K562 (cell line): Measurements from ENCODE around the gene PCARE. TPM values are rescaled to one million over a fixed set of nuclear protein-coding genes. Genes with fewer than 3 reads are reported as not detected.
A peak's percentile ranks its signal among the peaks of the same experiment; 100 is the strongest.

Experiments
- ATAC-seq: fragments of 200-7000 bp; cut with Tn5 transposase; 3 replicates; pipeline ENCODE4 v1.9.1; 2020; ENCODE audit warnings: moderate library complexity
- BruUV-seq: library from RNA; stranded (reverse); fragments of 400-500 nt; replicated peaks from 2 replicates; lab custom pipeline; 2021; lab: Mats Ljungman, UMichigan
- CTCF ChIA-PET: fragments of 300-600 bp; formaldehyde crosslinking; extraction: SDS; loops from one replicate; lab custom pipeline; 2021; ENCODE audit warnings: low intra/inter-chr PET ratio; lab: Yijun Ruan, JAX
- POLR2A ChIA-PET: fragments of 300-600, 350-650 bp; sonication (Branson Sonifier 250); formaldehyde crosslinking; extraction: SDS; loops from one replicate; lab custom pipeline; 2021; ENCODE audit warnings: antibody characterized with exemption, inconsistent platforms; lab: Yijun Ruan, JAX
- DNase-seq, 4 experiments: peaks; one replicate each; pipeline versions ENCODE4 v3.0.0 to v3.0.0-alpha.2; 2011 to 2018; ENCODE audit warnings: low spot score in 3 of 4, mixed read lengths in 3 of 4; ENCODE audit errors: extremely low read depth in 1 of 4
- FAIRE-seq: peaks from 2 replicates; lab custom pipeline; 2011; peaks lifted over from hg19 to GRCh38; lab: Jason Lieb, UNC
- H2AFZ ChIP-seq: 2 replicates; pipeline ENCODE4 v1.6.0; 2011; ENCODE audit warnings: low read depth, low read length, control low read depth, inconsistent platforms
- H3K27ac ChIP-seq: fragments of 200-600 bp; 3 replicates; pipeline ENCODE4 v1.8.0; 2011; ENCODE audit warnings: low read depth, mild to moderate bottlenecking, control low read depth, inconsistent platforms, low read length, moderate library complexity, mixed read lengths; ENCODE audit errors: extremely low read depth
- H3K27me3 ChIP-seq, 2 experiments: fragments of 300-600 bp in 1 of 2; 2 replicates in 1 of 2; 3 replicates in 1 of 2; pipeline versions ENCODE4 v1.6.0 to v1.8.0; 2011; ENCODE audit warnings: inconsistent platforms in 2 of 2, low read length in 2 of 2, mild to moderate bottlenecking in 1 of 2, mixed read lengths in 1 of 2, moderate library complexity in 1 of 2; ENCODE audit not compliant: control insufficient read depth in 2 of 2, insufficient read depth in 2 of 2
- H3K36me3 ChIP-seq: fragments of 300-600 bp; 3 replicates; pipeline ENCODE4 v1.8.0; 2011; ENCODE audit warnings: mild to moderate bottlenecking, low read length, inconsistent platforms; ENCODE audit not compliant: control insufficient read depth, insufficient read depth
- H3K4me1 ChIP-seq, 2 experiments: fragments of 200-600 bp in 1 of 2; replicated peaks in 1 of 2; 2 replicates in 1 of 2; 3 replicates in 1 of 2; pipeline versions ENCODE4 v1.5.1 to v1.8.0; 2011; ENCODE audit warnings: inconsistent platforms in 2 of 2, low read length in 2 of 2, mild to moderate bottlenecking in 1 of 2, mixed read lengths in 1 of 2, moderate library complexity in 1 of 2; ENCODE audit not compliant: control insufficient read depth in 2 of 2, insufficient read depth in 2 of 2
- H3K4me2 ChIP-seq: 2 replicates; pipeline ENCODE4 v1.6.1; 2011; ENCODE audit warnings: low read length, control low read depth, inconsistent platforms, mixed read lengths; ENCODE audit not compliant: insufficient read depth
- H3K4me3 ChIP-seq: fragments of 200-600 bp; sonication (generic), shearing (Covaris generic); 2 replicates; pipeline ENCODE4 v1.5.1; 2016; ENCODE audit warnings: control low read depth, inconsistent platforms
- H3K79me2 ChIP-seq: fragments of 200-600 bp; 3 replicates; pipeline ENCODE4 v1.8.0; 2011; ENCODE audit warnings: low read length, inconsistent platforms; ENCODE audit not compliant: control insufficient read depth, insufficient read depth
- H3K9ac ChIP-seq, 2 experiments: 2 replicates each; pipeline versions ENCODE4 v1.6.0 to v1.6.1; 2011; ENCODE audit warnings: low read depth in 2 of 2, low read length in 2 of 2, control low read depth in 1 of 2, inconsistent platforms in 1 of 2, mild to moderate bottlenecking in 1 of 2, mixed read lengths in 1 of 2; ENCODE audit not compliant: insufficient read depth in 1 of 2
- H3K9me1 ChIP-seq: one replicate; pipeline ENCODE4 v1.6.0; 2011; ENCODE audit warnings: inconsistent platforms, mild to moderate bottlenecking, low read length, moderate library complexity; ENCODE audit not compliant: control insufficient read depth, insufficient read depth
- H3K9me3 ChIP-seq: replicated peaks from 2 replicates; pipeline ENCODE4 v1.5.1; 2011; ENCODE audit warnings: low read depth, low read length, inconsistent platforms; ENCODE audit not compliant: control insufficient read depth, insufficient read depth
- H4K20me1 ChIP-seq: replicated peaks from 2 replicates; pipeline ENCODE4 v1.6.1; 2011; ENCODE audit warnings: low read length, inconsistent platforms, mixed read lengths; ENCODE audit not compliant: control insufficient read depth, insufficient read depth
- FOXK1 ChIP-seq: sonication (generic); formaldehyde crosslinking; IDR thresholded peaks from 2 replicates; pipeline ENCODE4 v1.8.0; 2022; ENCODE audit warnings: missing genetic modification reagents, mild to moderate bottlenecking, borderline replicate concordance
- HMG20B ChIP-seq: fragments of 250-450 bp; sonication (Bioruptor Pico); IDR thresholded peaks from 2 replicates; pipeline ENCODE4 v1.5.0; 2021; ENCODE audit warnings: mild to moderate bottlenecking
- NBN ChIP-seq: fragments of 450-650 bp; IDR thresholded peaks from 2 replicates; pipeline ENCODE4 v1.6.1; 2016; ENCODE audit warnings: low read depth, mild to moderate bottlenecking
- RAD51 ChIP-seq: fragments of 450-650 bp; IDR thresholded peaks from 2 replicates; pipeline ENCODE4 v1.7.1; 2016; ENCODE audit warnings: low read depth, mild to moderate bottlenecking, borderline replicate concordance
- RBM17 ChIP-seq: fragments of 200-400 bp; formaldehyde crosslinking; IDR thresholded peaks from 2 replicates; pipeline ENCODE4 v1.6.1; 2017; ENCODE audit warnings: low read depth, mild to moderate bottlenecking, low read length, borderline replicate concordance
- TCF3 ChIP-seq: sonication (generic); formaldehyde crosslinking; IDR thresholded peaks from 2 replicates; pipeline ENCODE4 v1.4.0; 2020; ENCODE audit warnings: mild to moderate bottlenecking, missing genetic modification reagents
- TFE3 ChIP-seq: fragments of 450-650 bp; formaldehyde crosslinking; IDR thresholded peaks from 2 replicates; pipeline ENCODE4 v1.4.0; 2020; ENCODE audit warnings: mild to moderate bottlenecking, mixed read lengths
- TGIF2 ChIP-seq: sonication (generic); formaldehyde crosslinking; IDR thresholded peaks from 2 replicates; pipeline ENCODE4 v1.8.1; 2022; ENCODE audit warnings: mild to moderate bottlenecking, missing genetic modification reagents, moderate library complexity
- USF2 ChIP-seq: sonication (generic); formaldehyde crosslinking; IDR thresholded peaks from 2 replicates; pipeline ENCODE4 v1.5.0; 2020; ENCODE audit warnings: missing genetic modification reagents
- YY1 ChIP-seq, 3 experiments: IDR thresholded peaks; 2 replicates each; pipeline ENCODE4 v1.6.1; 2011; ENCODE audit warnings: low read length in 2 of 3, mild to moderate bottlenecking in 2 of 3, moderate library complexity in 2 of 3, borderline replicate concordance in 1 of 3, control low read depth in 1 of 3, low read depth in 1 of 3; ENCODE audit not compliant: insufficient read depth in 3 of 3, insufficient replicate concordance in 2 of 3, control insufficient read depth in 1 of 3, insufficient read length in 1 of 3; ENCODE audit errors: extremely low read depth in 1 of 3
- ZNF398 ChIP-seq: fragments of 250-450 bp; sonication (Bioruptor Pico); IDR thresholded peaks from 2 replicates; pipeline ENCODE4 v1.8.0; 2021; ENCODE audit warnings: moderate library complexity, mild to moderate bottlenecking, inconsistent platforms
- WGBS: fragments of 100-300 bp; shearing (Covaris generic); methylation state at CpG from one replicate; pipeline ENCODE4 v1.1.6; 2016; ENCODE audit warnings: low coverage, mixed read lengths; ENCODE audit not compliant: insufficient coverage; ENCODE audit errors: missing lambda C conversion rate; 5-methylcytosine and 5-hydroxymethylcytosine counted together
- in situ Hi-C: fragments of 300-500 bp; cut with MboI; formaldehyde crosslinking; loops from 4 replicates; pipeline ENCODE4 v1.15.0; 2018; ENCODE audit warnings: inconsistent platforms, mixed read lengths
- intact Hi-C: fragments of 100-400 bp; cut with micrococcal nuclease; formaldehyde crosslinking; loops from 2 replicates; pipeline ENCODE4 v1.14.2; 2022
- polyA plus RNA-seq, 8 experiments: library from polyadenylated mRNA; depleted of rRNA in 4 of 8; stranded (reverse) in 5 of 8; unstranded in 3 of 8; fragments of >200 nt; fragmentation: Nextera tagmentation in 2 of 8; fragmentation: Illumina TruSeq in 1 of 8; extraction: Ambion mirVana in 2 of 8; extraction: Trizol in 1 of 8; gene quantifications; 2 replicates each; pipeline versions ENCODE4 v1.2.1 to v1.2.3, GENCODE V29; 2011 to 2014; ENCODE audit warnings: inconsistent platforms in 1 of 8, missing spikeins in 1 of 8
- total RNA-seq, 7 experiments: library from RNA; depleted of rRNA in 6 of 7; stranded (reverse); fragments of >200 nt in 6 of 7; fragmentation: Illumina TruSeq in 2 of 7; extraction: Trizol in 2 of 7; gene quantifications; 2 replicates each; pipeline versions ENCODE4 v1.2.1 to v1.2.3, GENCODE V29; 2011 to 2021; ENCODE audit warnings: low replicate concordance in 1 of 7

The PCARE gene
- total and polyA plus RNA-seq, 9 of the 15 experiments (the other 6 are each of a cell fraction or from before 2014, with no cell fraction given): not detected

DNA sequence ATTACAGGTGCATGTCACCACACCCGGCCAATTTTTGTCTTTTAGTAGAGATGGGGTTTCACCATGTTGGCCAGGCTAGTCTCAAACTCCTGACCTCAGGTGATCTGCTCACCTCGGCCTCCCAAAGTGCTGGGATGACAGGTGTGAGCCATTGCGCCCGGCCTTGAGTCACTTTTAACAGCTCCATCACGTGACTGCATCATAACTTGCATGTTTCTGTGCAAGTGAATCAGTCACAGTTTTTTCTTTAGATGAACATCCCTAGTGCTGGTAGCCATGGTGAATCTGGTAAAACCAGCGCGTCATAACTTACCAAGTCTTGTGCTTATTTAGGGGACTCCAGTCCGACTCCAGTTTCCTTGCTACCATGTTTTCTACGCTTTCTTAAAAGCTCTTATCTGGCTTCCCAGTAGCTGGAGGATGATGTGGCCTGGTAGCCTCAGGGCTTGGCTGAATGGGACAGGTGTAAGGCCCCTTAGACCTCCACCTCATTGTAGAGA, 33.1 kb downstream of the PCARE start:
- FAIRE-seq (no peak), ATAC-seq (no peak), DNase-seq (no peak)
- no peak overlapping the region for H3K4me3 ChIP-seq
- H3K9ac ChIP-seq: no peak overlapping the region
- H3K79me2 ChIP-seq: no peaks in the 10 kb centered on the region
- no TSS peak for BruUV-seq
- H4K20me1 ChIP-seq: no peaks in the 10 kb centered on the region
- no peak overlapping the region for H3K27ac ChIP-seq
- no peaks in the 10 kb centered on the region for H3K36me3 ChIP-seq
- TF ChIP-seq TFE3 (CRISPR knock-in tag) (peak; percentile 76), HMG20B (CRISPR knock-in tag) (no peak), FOXK1 (CRISPR knock-in tag) (no peak), TCF3 (CRISPR knock-in tag) (no peak), RBM17 (no peak), RAD51 (peak; percentile 37; the same call in 1 of the 2 replicates), TGIF2 (CRISPR knock-in tag) (no peak), ZNF398 (CRISPR knock-in tag) (no peak), USF2 (CRISPR knock-in tag) (peak; percentile 31; the same call in 1 of the 2 replicates), NBN (no peak), YY1 (IDR thresholded peaks at IDR 0.05; ENCODE audit: borderline replicate concordance in 1 of 3, control insufficient read depth in 1 of 3, extremely low read depth in 1 of 3, insufficient read depth in 3 of 3, insufficient read length in 1 of 3, insufficient replicate concordance in 2 of 3, low read depth in 1 of 3, low read length in 2 of 3) (no peak)
- POLR2A ChIA-PET: no interaction called here
- H3K4me2 ChIP-seq: no peak overlapping the region
- intact Hi-C loops: no loop called here
- no peaks in the 10 kb centered on the region; a peak in 1 of 5 replicates for H3K4me1 ChIP-seq
- H3K27me3 ChIP-seq: peaks cover 15 to 30% of the 10 kb centered on the region in 2 experiments; a peak in 4 of 5 replicates
- WGBS: 2% methylated on average over 9 of the region's 9 CpGs
- H2AFZ ChIP-seq: no peak overlapping the region
- no peaks in the 10 kb centered on the region for H3K9me3 ChIP-seq
- in situ Hi-C loops: no loop called here
- CTCF ChIA-PET: no interaction called here
- no peaks in the 10 kb centered on the region for H3K9me1 ChIP-seq
